ENCODE data around the gene NPPB.

Gene NPPB

DNA sequence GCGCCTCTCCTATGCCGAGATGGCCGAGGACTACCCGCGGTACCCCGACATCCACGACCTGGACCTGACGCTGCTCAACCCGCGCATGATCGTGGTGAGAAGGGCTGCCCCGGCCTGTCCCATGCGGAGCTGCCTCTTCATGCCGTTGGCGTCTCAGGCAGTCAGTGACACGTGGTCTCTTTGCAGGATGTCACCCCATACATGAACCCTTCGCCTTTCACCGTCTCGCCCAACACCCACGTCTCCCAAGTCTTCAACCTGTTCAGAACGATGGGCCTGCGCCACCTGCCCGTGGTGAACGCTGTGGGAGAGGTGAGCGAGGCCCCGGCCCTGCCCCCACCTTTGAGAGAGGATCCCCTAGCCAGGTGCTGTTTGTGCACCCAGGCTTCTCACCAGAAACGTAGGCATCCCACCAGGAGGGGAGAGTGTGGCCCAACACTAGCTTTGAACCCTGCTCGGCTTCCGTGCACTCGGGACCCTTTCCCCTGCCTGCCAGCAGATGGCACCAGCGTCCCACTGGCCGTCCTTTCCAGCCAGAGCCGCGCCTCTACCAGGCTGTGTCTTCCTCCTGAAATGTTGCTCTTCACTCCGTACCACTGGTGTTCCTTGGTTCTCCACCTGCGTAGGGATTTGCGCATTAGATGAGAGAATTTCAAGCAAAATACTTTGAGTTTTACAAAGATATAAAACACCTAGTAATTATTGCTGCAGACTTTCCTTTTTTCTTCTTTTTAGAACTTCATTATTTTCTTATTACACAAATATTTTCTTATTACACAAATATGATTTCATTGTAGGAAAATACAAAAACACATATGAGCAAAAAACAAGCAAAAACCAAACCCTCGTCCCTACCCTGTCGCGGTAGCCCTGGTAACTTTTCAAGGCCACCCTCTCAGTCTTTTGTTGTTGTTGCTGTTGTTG, 20.1 kb downstream of the NPPB start:
- TF ChIP-seq, protein P1, sequence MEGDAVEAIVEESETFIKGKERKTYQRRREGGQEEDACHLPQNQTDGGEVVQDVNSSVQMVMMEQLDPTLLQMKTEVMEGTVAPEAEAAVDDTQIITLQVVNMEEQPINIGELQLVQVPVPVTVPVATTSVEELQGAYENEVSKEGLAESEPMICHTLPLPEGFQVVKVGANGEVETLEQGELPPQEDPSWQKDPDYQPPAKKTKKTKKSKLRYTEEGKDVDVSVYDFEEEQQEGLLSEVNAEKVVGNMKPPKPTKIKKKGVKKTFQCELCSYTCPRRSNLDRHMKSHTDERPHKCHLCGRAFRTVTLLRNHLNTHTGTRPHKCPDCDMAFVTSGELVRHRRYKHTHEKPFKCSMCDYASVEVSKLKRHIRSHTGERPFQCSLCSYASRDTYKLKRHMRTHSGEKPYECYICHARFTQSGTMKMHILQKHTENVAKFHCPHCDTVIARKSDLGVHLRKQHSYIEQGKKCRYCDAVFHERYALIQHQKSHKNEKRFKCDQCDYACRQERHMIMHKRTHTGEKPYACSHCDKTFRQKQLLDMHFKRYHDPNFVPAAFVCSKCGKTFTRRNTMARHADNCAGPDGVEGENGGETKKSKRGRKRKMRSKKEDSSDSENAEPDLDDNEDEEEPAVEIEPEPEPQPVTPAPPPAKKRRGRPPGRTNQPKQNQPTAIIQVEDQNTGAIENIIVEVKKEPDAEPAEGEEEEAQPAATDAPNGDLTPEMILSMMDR (IDR thresholded peaks at IDR 0.05; ENCODE audit: low read depth, low read length), result peak; percentile 98
- H3K4me3 ChIP-seq (replicated peaks in 1 of 2; ENCODE audit: low read depth in 2 of 2, low read length in 2 of 2), result no peak overlapping the region
- DNase-seq (ENCODE audit: low read depth in 2 of 2), result peak; percentile 63 to 69

DNA sequence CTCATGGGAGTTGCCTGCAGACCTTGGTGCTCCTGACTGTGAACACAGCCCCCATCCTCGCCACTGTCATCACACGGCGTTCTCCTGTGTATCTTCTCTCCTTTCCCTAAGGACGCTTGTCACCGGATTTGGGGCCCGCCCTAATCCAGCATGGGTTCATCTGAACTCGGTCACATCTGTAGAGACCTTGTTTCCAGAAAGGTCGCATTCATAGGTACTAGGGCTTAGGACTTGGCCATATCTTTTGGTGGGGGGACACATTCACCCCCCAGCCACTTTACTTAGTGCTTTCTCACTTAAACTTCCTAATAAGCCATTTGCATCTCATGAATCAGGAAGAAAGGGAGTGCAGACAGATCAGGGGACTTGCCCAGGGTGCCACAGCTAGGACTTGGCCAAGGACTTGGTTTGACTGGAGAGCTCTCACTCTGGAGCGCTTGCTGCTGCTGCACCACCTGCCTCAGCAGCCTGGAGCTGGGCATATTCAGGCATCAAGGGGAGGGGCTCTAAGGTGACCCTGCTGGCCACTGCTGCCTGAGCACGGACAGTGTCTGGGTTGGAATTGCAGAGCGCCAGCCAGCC, 20.9 kb downstream of the NPPB start:
- no peak overlapping the region for H3K4me3 ChIP-seq (replicated peaks in 1 of 2; ENCODE audit: low read depth in 2 of 2, low read length in 2 of 2)
- TF ChIP-seq, protein P1 (IDR thresholded peaks at IDR 0.05; ENCODE audit: low read depth, low read length), result no peak
- no peak for DNase-seq (ENCODE audit: low read depth in 2 of 2)

DNA sequence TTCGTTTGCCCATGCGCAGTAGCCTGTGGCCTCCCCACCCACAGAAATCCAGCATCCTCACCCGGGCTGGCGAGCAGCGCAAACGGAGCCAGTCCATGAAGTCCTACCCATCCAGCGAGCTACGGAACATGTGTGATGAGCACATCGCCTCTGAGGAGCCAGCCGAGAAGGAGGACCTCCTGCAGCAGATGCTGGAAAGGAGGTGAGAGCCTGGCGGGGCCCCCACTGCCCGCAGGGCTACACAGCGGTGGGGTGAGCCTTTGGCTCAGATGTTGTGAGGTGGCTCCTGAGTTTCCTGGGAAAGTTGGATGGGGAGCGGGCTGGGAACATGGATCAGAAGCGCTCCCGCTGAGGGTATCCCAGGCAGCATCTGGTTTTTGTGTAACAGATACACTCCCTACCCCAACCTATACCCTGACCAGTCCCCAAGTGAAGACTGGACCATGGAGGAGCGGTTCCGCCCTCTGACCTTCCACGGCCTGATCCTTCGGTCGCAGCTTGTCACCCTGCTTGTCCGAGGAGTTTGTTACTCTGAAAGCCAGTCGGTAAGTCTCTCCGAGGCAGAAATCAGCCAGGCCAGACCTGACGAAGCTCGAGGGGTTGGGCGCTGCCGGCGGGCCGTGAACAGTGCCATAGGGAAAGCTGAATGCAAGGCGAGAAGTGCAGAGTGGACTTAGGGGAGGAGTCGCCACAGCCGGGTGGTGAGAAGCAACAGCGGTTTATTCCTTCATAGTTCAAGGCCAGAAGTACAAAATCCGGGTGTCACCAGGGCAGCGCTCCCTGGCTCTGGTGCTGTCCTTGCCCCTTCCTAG, 21.6 kb downstream of the NPPB start:
- DNase-seq (ENCODE audit: low read depth in 2 of 2), result no peak
- H3K4me3 ChIP-seq (replicated peaks in 1 of 2; ENCODE audit: low read depth in 2 of 2, low read length in 2 of 2), result no peak overlapping the region
- TF ChIP-seq, protein P1 (IDR thresholded peaks at IDR 0.05; ENCODE audit: low read depth, low read length), result no peak

DNA sequence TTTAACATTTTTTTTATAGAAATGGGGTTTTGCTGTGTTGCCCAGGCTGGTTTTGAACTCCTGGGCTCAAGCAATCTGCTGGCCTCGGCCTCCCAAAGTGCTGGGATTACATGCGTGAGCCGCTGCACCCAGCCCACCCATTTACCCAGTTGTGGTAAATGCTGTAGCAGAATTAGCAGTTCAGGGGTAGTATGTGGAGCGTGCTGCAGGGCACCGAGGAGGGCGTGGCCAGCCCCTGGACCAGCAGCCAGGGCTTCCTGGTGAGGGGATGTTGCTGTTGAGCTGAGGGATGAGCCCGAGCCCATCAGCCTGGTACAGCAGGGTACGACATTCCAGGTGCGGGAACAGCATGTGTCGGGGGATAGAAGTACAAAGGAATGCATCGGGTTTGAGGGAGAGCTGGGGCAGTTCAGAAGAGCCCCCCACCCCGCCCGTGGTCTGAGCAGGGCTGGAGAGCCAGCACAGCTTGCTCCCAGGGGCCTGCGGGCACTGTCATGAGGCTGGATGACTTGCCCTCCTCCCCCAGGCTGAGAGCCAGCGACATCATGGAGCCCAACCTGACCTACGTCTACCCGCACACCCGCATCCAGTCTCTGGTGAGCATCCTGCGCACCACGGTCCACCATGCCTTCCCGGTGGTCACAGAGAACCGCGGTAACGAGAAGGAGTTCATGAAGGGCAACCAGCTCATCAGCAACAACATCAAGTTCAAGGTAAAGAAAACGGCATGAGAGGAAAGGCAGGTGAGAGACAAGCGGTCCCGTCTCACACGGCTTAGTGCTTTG, 23.1 kb downstream of the NPPB start:
- no peak for DNase-seq (ENCODE audit: low read depth in 2 of 2)
- H3K4me3 ChIP-seq (replicated peaks in 1 of 2; ENCODE audit: low read depth in 2 of 2, low read length in 2 of 2), result no peak overlapping the region
- TF ChIP-seq, protein P1 (IDR thresholded peaks at IDR 0.05; ENCODE audit: low read depth, low read length), result no peak

DNA sequence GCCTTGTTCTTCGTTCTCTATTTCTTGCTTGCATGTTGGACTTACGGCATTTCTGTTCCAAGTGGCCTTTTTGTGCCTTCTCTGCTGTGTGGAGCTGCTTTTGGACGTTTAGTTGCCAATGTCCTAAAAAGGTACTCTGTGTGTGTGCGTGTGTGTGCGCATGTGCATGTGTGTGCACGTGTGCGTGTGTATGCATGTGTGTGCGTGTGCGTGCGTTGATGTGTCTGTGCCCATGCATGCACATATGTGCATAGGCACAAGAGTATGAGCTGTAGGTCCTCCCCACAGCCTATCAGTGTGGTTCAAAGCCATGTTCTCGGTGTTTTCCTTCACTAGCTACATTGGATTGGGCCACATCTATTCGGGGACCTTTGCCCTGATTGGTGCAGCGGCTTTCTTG, 24.8 kb downstream of the NPPB start:
- TF ChIP-seq, protein P1 (IDR thresholded peaks at IDR 0.05; ENCODE audit: low read depth, low read length), result no peak
- H3K4me3 ChIP-seq (replicated peaks in 1 of 2; ENCODE audit: low read depth in 2 of 2, low read length in 2 of 2), result no peak overlapping the region
- no peak for DNase-seq (ENCODE audit: low read depth in 2 of 2)

DNA sequence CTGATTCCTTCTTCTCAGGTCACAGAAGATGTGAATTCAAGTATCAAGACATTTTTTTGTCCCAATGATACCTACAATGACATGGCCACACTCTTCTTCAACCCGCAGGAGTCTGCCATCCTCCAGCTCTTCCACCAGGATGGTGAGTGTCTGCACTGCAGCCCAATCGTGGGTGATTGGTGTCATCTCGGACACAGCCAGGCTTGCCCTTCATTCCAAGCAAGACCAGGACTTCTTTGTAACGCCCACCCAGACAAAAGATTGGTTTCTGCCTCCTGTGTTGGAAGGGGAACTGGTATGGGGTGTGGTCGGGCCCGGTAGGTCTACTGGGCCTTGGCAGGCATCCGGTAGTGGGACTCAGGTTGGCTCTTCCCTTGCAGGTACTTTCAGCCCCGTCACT, 25.2 kb downstream of the NPPB start:
- TF ChIP-seq, protein P1 (IDR thresholded peaks at IDR 0.05; ENCODE audit: low read depth, low read length), result no peak
- no peak for DNase-seq (ENCODE audit: low read depth in 2 of 2)
- H3K4me3 ChIP-seq (replicated peaks in 1 of 2; ENCODE audit: low read depth in 2 of 2, low read length in 2 of 2), result no peak overlapping the region
